K562 (cell line): ENCODE measurements around the gene DTHD1. TPM values are rescaled to one million over a fixed set of nuclear protein-coding genes. Genes with fewer than 3 reads are reported as not detected.

Experiments used
- ATAC-seq: fragments of 200-7000 bp; cut with Tn5 transposase; 3 replicates; pipeline ENCODE4 v1.9.1; 2020; ENCODE audit warnings: moderate library complexity
- BruUV-seq: library from RNA; stranded (reverse); fragments of 400-500 nt; replicated peaks from 2 replicates; lab custom pipeline; 2021; lab: Mats Ljungman, UMichigan
- CTCF ChIA-PET: fragments of 300-600 bp; formaldehyde crosslinking; extraction: SDS; loops from one replicate; lab custom pipeline; 2021; ENCODE audit warnings: low intra/inter-chr PET ratio; lab: Yijun Ruan, JAX
- POLR2A ChIA-PET: fragments of 300-600, 350-650 bp; sonication (Branson Sonifier 250); formaldehyde crosslinking; extraction: SDS; loops from one replicate; lab custom pipeline; 2021; ENCODE audit warnings: antibody characterized with exemption, inconsistent platforms; lab: Yijun Ruan, JAX
- DNase-seq, 4 experiments: peaks; one replicate each; pipeline versions ENCODE4 v3.0.0 to v3.0.0-alpha.2; 2011 to 2018; ENCODE audit warnings: low spot score in 3 of 4, mixed read lengths in 3 of 4; ENCODE audit errors: extremely low read depth in 1 of 4
- FAIRE-seq: peaks from 2 replicates; lab custom pipeline; 2011; peaks lifted over from hg19 to GRCh38; lab: Jason Lieb, UNC
- H2AFZ ChIP-seq: 2 replicates; pipeline ENCODE4 v1.6.0; 2011; ENCODE audit warnings: low read depth, low read length, control low read depth, inconsistent platforms
- H3K27ac ChIP-seq: fragments of 200-600 bp; 3 replicates; pipeline ENCODE4 v1.8.0; 2011; ENCODE audit warnings: low read depth, mild to moderate bottlenecking, control low read depth, inconsistent platforms, low read length, moderate library complexity, mixed read lengths; ENCODE audit errors: extremely low read depth
- H3K27me3 ChIP-seq, 2 experiments: fragments of 300-600 bp in 1 of 2; 2 replicates in 1 of 2; 3 replicates in 1 of 2; pipeline versions ENCODE4 v1.6.0 to v1.8.0; 2011; ENCODE audit warnings: inconsistent platforms in 2 of 2, low read length in 2 of 2, mild to moderate bottlenecking in 1 of 2, mixed read lengths in 1 of 2, moderate library complexity in 1 of 2; ENCODE audit not compliant: control insufficient read depth in 2 of 2, insufficient read depth in 2 of 2
- H3K36me3 ChIP-seq: fragments of 300-600 bp; 3 replicates; pipeline ENCODE4 v1.8.0; 2011; ENCODE audit warnings: mild to moderate bottlenecking, low read length, inconsistent platforms; ENCODE audit not compliant: control insufficient read depth, insufficient read depth
- H3K4me1 ChIP-seq, 2 experiments: fragments of 200-600 bp in 1 of 2; replicated peaks in 1 of 2; 2 replicates in 1 of 2; 3 replicates in 1 of 2; pipeline versions ENCODE4 v1.5.1 to v1.8.0; 2011; ENCODE audit warnings: inconsistent platforms in 2 of 2, low read length in 2 of 2, mild to moderate bottlenecking in 1 of 2, mixed read lengths in 1 of 2, moderate library complexity in 1 of 2; ENCODE audit not compliant: control insufficient read depth in 2 of 2, insufficient read depth in 2 of 2
- H3K4me2 ChIP-seq: 2 replicates; pipeline ENCODE4 v1.6.1; 2011; ENCODE audit warnings: low read length, control low read depth, inconsistent platforms, mixed read lengths; ENCODE audit not compliant: insufficient read depth
- H3K4me3 ChIP-seq: fragments of 200-600 bp; sonication (generic), shearing (Covaris generic); 2 replicates; pipeline ENCODE4 v1.5.1; 2016; ENCODE audit warnings: control low read depth, inconsistent platforms
- H3K79me2 ChIP-seq: fragments of 200-600 bp; 3 replicates; pipeline ENCODE4 v1.8.0; 2011; ENCODE audit warnings: low read length, inconsistent platforms; ENCODE audit not compliant: control insufficient read depth, insufficient read depth
- H3K9ac ChIP-seq, 2 experiments: 2 replicates each; pipeline versions ENCODE4 v1.6.0 to v1.6.1; 2011; ENCODE audit warnings: low read depth in 2 of 2, low read length in 2 of 2, control low read depth in 1 of 2, inconsistent platforms in 1 of 2, mild to moderate bottlenecking in 1 of 2, mixed read lengths in 1 of 2; ENCODE audit not compliant: insufficient read depth in 1 of 2
- H3K9me1 ChIP-seq: one replicate; pipeline ENCODE4 v1.6.0; 2011; ENCODE audit warnings: inconsistent platforms, mild to moderate bottlenecking, low read length, moderate library complexity; ENCODE audit not compliant: control insufficient read depth, insufficient read depth
- H3K9me3 ChIP-seq: replicated peaks from 2 replicates; pipeline ENCODE4 v1.5.1; 2011; ENCODE audit warnings: low read depth, low read length, inconsistent platforms; ENCODE audit not compliant: control insufficient read depth, insufficient read depth
- H4K20me1 ChIP-seq: replicated peaks from 2 replicates; pipeline ENCODE4 v1.6.1; 2011; ENCODE audit warnings: low read length, inconsistent platforms, mixed read lengths; ENCODE audit not compliant: control insufficient read depth, insufficient read depth
- CBFA2T2 ChIP-seq: fragments of 450-650 bp; conservative IDR thresholded peaks from 2 replicates; pipeline ENCODE4 v1.6.1; 2017; ENCODE audit warnings: mild to moderate bottlenecking
- CEBPZ ChIP-seq: fragments of 150-350 bp; IDR thresholded peaks from 2 replicates; pipeline ENCODE4 v1.6.1; 2014; ENCODE audit warnings: low read depth, mild to moderate bottlenecking, low read length, borderline replicate concordance
- CSDE1 ChIP-seq, 2 experiments: fragments of 450-650 bp; IDR thresholded peaks; 2 replicates each; pipeline ENCODE4 v1.6.1; 2016; ENCODE audit warnings: mild to moderate bottlenecking in 1 of 2
- E2F8 ChIP-seq: fragments of 450-650 bp; IDR thresholded peaks from 2 replicates; pipeline ENCODE4 v1.7.1; 2018; ENCODE audit warnings: mild to moderate bottlenecking, low read depth; ENCODE audit not compliant: partially characterized antibody
- ETS2 ChIP-seq: IDR thresholded peaks from 2 replicates; pipeline ENCODE4 v1.6.1; 2016; ENCODE audit warnings: borderline replicate concordance, missing genetic modification characterization, mild to moderate bottlenecking, moderate library complexity, missing compliant biosample characterization; ENCODE audit not compliant: poor library complexity, severe bottlenecking
- EZH2 ChIP-seq: IDR thresholded peaks from 2 replicates; pipeline ENCODE4 v1.6.1; 2012; ENCODE audit warnings: low read depth, mild to moderate bottlenecking, inconsistent platforms, low read length, borderline replicate concordance
- GABPB1 ChIP-seq: sonication (generic); formaldehyde crosslinking; IDR thresholded peaks from 2 replicates; pipeline ENCODE4 v1.8.0; 2022; ENCODE audit warnings: mild to moderate bottlenecking, missing genetic modification reagents
- PHTF2 ChIP-seq: fragments of 250-450 bp; sonication (Bioruptor Pico); IDR thresholded peaks from 2 replicates; pipeline ENCODE4 v1.5.0; 2021; ENCODE audit warnings: mild to moderate bottlenecking
- RBM25 ChIP-seq: fragments of 200-400 bp; formaldehyde crosslinking; IDR thresholded peaks from 2 replicates; pipeline ENCODE4 v1.6.1; 2018; ENCODE audit warnings: low read length, low read depth, moderate library complexity; ENCODE audit not compliant: severe bottlenecking
- ZBTB34 ChIP-seq: fragments of 250-450 bp; sonication (Bioruptor Pico); IDR thresholded peaks from 2 replicates; pipeline ENCODE4 v1.8.0; 2021; ENCODE audit warnings: mild to moderate bottlenecking, moderate library complexity
- ZNF639 ChIP-seq, 2 experiments: fragments of 200-800 bp in 1 of 2; sonication (Bioruptor generic) in 1 of 2; sonication (generic) in 1 of 2; formaldehyde crosslinking in 1 of 2; IDR thresholded peaks in 1 of 2; conservative IDR thresholded peaks in 1 of 2; 2 replicates each; pipeline versions ENCODE4 v1.5.0 to v1.6.1; 2016 to 2020; ENCODE audit warnings: missing compliant biosample characterization in 1 of 2, missing genetic modification characterization in 1 of 2, missing genetic modification reagents in 1 of 2
- ZNF766 ChIP-seq: fragments of 200-800 bp; sonication (Bioruptor generic); conservative IDR thresholded peaks from 2 replicates; pipeline ENCODE4 v1.6.1; 2016; ENCODE audit warnings: missing genetic modification characterization, missing compliant biosample characterization
- WGBS: fragments of 100-300 bp; shearing (Covaris generic); methylation state at CpG from one replicate; pipeline ENCODE4 v1.1.6; 2016; ENCODE audit warnings: low coverage, mixed read lengths; ENCODE audit not compliant: insufficient coverage; ENCODE audit errors: missing lambda C conversion rate; 5-methylcytosine and 5-hydroxymethylcytosine counted together
- in situ Hi-C: fragments of 300-500 bp; cut with MboI; formaldehyde crosslinking; loops from 4 replicates; pipeline ENCODE4 v1.15.0; 2018; ENCODE audit warnings: inconsistent platforms, mixed read lengths
- intact Hi-C: fragments of 100-400 bp; cut with micrococcal nuclease; formaldehyde crosslinking; loops from 2 replicates; pipeline ENCODE4 v1.14.2; 2022
- polyA plus RNA-seq, 8 experiments: library from polyadenylated mRNA; depleted of rRNA in 4 of 8; stranded (reverse) in 5 of 8; unstranded in 3 of 8; fragments of >200 nt; fragmentation: Nextera tagmentation in 2 of 8; fragmentation: Illumina TruSeq in 1 of 8; extraction: Ambion mirVana in 2 of 8; extraction: Trizol in 1 of 8; gene quantifications; 2 replicates each; pipeline versions ENCODE4 v1.2.1 to v1.2.3, GENCODE V29; 2011 to 2014; ENCODE audit warnings: inconsistent platforms in 1 of 8, missing spikeins in 1 of 8
- total RNA-seq, 7 experiments: library from RNA; depleted of rRNA in 6 of 7; stranded (reverse); fragments of >200 nt in 6 of 7; fragmentation: Illumina TruSeq in 2 of 7; extraction: Trizol in 2 of 7; gene quantifications; 2 replicates each; pipeline versions ENCODE4 v1.2.1 to v1.2.3, GENCODE V29; 2011 to 2021; ENCODE audit warnings: low replicate concordance in 1 of 7

The DTHD1 gene
- total and polyA plus RNA-seq, 9 of the 15 experiments (the other 6 are each of a cell fraction or from before 2014, with no cell fraction given) = not detected

DNA sequence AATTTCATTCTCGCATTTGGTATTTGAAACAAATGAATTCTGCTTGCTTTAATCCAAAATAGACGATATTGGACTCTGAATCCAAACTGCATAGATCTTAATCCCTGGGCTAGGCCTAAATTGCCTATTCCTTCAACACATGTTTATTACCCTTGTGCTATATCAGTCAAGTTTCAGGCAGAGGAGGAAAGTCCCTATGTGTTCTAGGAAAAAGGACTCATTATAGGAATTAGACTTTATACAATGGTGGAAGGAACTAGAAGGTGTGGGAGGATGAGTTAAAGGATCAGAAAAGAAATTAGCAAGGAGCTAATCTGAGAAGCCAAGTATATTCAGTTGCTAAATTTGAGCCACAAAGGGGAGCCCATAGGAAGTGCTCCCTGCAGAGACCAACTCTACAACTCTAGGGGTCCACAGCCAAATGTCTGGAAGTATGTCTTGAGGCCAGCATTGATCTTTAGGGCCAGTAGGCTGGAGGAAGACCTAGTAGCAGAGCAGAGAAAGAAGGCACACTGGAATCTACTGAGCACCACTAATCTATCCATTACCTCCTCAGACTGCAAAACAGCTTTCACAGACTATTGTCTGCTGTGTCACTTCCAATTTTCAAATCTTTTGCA, 17.1 kb upstream of the DTHD1 start:
- Histone ChIP-seq H3K27ac (no peak overlapping the region), H3K4me2 (no peak overlapping the region), H4K20me1 (no peaks in the 10 kb centered on the region), H3K4me1 (no peaks in the 10 kb centered on the region), H3K9ac (no peak overlapping the region), H3K4me3 (no peak overlapping the region), H3K27me3 (no peaks in the 10 kb centered on the region), H2AFZ (no peak overlapping the region), H3K79me2 (no peaks in the 10 kb centered on the region), H3K9me1 (no peaks in the 10 kb centered on the region), H3K36me3 (no peaks in the 10 kb centered on the region), H3K9me3 (no peaks in the 10 kb centered on the region)
- POLR2A ChIA-PET = no interaction called here
- ATAC-seq = no peak
- in situ Hi-C loops (no loop called here), intact Hi-C loops (no loop called here)
- DNase-seq = no peak
- CTCF ChIA-PET = no interaction called here
- BruUV-seq = no TSS peak
- no peak for FAIRE-seq
- WGBS = 0% methylated on average over 2 of the region's 2 CpGs
- TF ChIP-seq CBFA2T2 = no peak
- TF ChIP-seq ZBTB34 (CRISPR knock-in tag) = no peak
- no peak for TF ChIP-seq RBM25
- TF ChIP-seq GABPB1 (CRISPR knock-in tag) = no peak
- no peak for TF ChIP-seq ETS2 (tag)
- TF ChIP-seq E2F8 = no peak
- no peak for TF ChIP-seq ZNF766 (CRISPR knock-in tag)
- TF ChIP-seq PHTF2 = no peak
- TF ChIP-seq CEBPZ = no peak
- TF ChIP-seq ZNF639 (CRISPR knock-in tag; conservative IDR thresholded peaks at IDR 0.05 in 1 of 2, IDR thresholded peaks at IDR 0.05 in 1 of 2) = no peak
- TF ChIP-seq EZH2 = no peak
- TF ChIP-seq CSDE1 (IDR thresholded peaks at IDR 0.05) = no peak
